A673 (cell line): ENCODE measurements around the gene GAREM1.

Source experiments
- EZH2 ChIP-seq: fragments of 200-600 bp; sonication (generic); IDR thresholded peaks from 2 replicates; pipeline ENCODE4 v1.6.1; 2017; ENCODE audit warnings: borderline replicate concordance, low read depth, mild to moderate bottlenecking, mixed read lengths, antibody characterized with exemption, low read length; ENCODE audit not compliant: poor library complexity, severe bottlenecking
- TF ChIP-seq, protein P1 (sequence below): fragments of 300-800, 200-600 bp; sonication (generic); conservative IDR thresholded peaks from 2 replicates; pipeline ENCODE4 v1.5.1; 2017; ENCODE audit warnings: low read depth, mild to moderate bottlenecking, antibody characterized with exemption, low read length, moderate library complexity, mixed read lengths

DNA sequence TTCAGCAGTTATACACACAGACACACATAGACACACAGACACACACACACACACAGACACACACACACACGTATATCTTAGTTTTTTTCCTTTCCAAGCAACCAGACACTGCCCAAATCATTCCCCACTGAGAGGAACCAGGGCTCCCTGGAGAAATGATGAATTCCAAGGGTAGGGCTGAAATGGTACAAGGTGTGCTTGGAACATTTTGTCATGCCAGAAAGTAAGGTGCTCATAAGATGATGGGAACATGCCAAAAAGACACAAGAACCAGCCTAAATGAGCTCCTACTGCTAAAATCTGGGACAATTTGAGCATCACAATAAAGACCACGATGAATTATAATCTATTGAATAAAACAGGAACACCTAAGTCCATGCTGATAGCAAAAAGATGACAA, 177.6 kb downstream of the GAREM1 start:
- TF ChIP-seq, protein P1, sequence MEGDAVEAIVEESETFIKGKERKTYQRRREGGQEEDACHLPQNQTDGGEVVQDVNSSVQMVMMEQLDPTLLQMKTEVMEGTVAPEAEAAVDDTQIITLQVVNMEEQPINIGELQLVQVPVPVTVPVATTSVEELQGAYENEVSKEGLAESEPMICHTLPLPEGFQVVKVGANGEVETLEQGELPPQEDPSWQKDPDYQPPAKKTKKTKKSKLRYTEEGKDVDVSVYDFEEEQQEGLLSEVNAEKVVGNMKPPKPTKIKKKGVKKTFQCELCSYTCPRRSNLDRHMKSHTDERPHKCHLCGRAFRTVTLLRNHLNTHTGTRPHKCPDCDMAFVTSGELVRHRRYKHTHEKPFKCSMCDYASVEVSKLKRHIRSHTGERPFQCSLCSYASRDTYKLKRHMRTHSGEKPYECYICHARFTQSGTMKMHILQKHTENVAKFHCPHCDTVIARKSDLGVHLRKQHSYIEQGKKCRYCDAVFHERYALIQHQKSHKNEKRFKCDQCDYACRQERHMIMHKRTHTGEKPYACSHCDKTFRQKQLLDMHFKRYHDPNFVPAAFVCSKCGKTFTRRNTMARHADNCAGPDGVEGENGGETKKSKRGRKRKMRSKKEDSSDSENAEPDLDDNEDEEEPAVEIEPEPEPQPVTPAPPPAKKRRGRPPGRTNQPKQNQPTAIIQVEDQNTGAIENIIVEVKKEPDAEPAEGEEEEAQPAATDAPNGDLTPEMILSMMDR: no peak
- TF ChIP-seq EZH2: no peak
